Hematopoietic multipotent progenitor cell treated with erythropoietin and hydrocortisone succinate and interleukin-3 and kit ligand, for 17 days (in vitro differentiated cells): ENCODE data around the gene C2orf92.
A peak's percentile ranks its signal among the peaks of the same experiment; 100 is the strongest.
"Not testable (repeated sequence)": the region's sequence is repeated elsewhere in the genome, so short reads cannot be mapped to it uniquely, and the experiment has no call there.

ENCODE experiments used
- DNase-seq: peaks from one replicate; pipeline ENCODE4 v3.0.0-alpha.2; 2015; ENCODE audit warnings: low spot score

The C2orf92 gene

DNA sequence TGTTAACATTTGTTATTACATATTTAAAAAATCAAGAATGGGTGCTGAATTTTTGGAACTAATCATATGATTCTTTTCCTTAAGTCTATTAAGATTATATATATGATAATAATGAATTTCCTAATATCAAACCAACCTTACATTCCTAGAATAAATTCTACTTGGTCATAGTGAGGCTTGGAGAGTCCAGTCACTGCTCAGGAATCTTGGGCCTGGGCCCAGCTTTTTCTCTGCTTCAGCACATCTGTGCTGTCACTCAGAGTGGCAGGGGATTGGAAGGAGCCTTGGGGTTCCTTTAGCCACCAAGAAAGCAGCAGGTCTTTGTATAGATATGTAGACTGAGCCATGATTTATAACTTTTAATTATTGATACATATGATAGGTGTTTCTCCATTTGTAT, 24.0 kb downstream of the C2orf92 start:
- DNase-seq: no peak

DNA sequence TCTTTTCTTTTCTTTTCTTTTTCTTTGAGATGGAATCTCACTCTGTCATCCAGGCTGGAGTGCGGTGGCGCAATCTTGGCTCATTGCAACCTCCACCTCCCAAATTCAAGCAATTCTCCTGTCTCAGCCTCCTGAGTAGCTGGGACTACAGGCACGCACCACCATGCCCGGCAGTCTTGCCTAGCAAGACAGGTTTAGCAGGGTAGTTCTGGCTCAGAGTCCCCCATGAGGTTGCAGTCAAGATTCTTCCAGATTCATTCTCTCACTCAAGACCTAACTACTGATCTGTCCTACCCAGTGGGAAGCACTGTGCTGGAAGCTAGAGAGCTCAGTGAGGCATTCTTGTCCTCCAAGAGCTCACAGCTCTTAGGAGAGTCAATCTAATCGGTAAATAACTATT, 26.2 kb downstream of the C2orf92 start:
- no peak for DNase-seq

DNA sequence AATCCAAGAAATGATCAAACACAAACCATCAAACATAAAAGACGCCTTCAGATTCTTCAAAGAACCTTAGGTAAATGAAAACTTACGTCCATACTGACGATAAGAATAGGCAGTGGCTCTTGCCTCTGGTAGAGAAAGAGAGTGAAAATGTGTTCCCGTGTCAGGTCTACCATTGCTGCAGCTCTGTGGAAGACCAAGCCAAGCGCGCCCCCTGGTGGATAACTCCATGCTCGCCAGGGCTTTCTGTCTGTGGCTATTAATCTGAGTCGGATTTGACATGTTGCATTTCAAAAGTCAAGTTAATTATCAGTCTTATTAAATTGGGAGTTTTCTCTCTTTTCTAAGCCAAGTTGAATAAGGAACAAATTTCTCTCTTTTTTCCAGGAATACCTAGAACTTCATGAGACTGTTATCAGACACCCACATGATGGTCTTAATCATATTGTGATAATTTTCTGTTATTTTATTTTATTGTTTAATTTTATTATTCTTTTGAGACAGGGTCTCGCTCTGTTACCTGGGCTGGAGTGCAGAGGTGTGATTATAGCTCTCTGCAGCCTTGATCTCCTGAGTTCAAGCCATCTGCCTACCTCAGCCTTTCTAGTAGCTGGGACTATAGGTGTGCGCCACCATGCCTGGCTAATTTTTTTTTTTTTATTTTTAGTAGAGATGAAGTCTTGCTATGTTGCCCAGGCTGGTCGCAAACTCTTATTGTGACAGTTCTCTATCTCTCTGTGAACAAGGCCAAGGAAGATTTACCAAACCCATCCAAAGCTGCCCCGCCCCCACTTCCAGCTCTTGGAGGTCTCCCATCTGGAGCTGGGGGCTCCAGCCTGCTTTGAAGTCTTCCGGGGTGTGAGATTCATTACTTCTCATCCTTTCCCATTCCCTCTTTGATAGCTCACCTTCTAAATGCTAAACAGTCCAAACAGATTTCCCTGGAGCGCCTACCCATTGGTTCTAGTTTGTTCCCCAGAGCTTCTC, 28.0 kb downstream of the C2orf92 start:
- peak; percentile 87 for DNase-seq

DNA sequence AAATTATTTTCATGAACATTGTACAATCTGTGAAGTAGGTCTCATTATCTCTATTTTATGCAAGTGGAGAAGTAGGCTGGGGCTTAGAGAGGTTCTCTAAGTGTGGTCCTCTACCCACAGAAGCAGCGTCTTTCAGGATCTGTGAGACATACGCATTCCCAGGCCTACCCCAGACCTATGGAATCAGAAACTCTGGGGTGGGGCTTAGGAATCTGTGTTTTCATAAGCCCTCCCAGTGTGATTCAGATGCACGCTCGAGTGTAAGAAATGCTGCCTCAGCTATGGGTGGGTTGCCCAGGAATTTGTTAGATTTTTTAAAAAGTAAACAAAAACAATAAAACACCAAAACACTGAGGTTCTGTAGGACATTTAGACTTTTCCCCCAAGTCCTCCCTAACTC, 29.0 kb downstream of the C2orf92 start:
- no peak for DNase-seq

DNA sequence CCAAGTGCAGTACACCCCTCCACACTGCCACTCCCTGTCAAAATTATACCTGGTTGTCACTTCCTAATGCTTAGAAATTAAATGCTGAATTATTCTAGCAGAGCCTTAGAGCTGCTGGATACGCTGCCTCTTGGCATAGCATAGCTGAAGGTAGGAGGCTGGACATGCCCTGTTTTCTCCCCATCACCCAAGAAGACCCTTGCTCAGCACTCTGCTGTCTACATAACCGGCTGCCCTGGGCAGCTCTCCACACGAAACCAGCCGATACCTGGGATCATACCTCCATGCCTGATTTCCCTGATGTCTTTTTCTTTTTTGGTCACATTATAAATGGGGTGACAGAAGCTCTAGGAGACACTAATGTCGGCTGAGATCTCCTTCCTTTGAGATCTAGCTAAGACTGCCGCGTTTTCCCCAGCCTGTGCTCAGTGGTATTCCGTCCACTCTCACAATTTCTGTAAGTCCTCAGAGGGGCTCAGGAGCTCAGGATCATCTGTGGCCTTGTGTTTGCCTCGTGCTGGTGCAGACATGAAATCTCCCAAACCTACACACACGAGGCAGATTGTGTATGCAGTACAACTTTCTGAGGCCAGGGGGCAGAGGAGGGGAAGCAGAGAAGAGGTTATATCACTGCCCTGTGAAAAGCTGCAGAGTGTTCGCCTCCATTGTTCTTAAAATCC, 30.4 kb downstream of the C2orf92 start:
- no peak for DNase-seq

DNA sequence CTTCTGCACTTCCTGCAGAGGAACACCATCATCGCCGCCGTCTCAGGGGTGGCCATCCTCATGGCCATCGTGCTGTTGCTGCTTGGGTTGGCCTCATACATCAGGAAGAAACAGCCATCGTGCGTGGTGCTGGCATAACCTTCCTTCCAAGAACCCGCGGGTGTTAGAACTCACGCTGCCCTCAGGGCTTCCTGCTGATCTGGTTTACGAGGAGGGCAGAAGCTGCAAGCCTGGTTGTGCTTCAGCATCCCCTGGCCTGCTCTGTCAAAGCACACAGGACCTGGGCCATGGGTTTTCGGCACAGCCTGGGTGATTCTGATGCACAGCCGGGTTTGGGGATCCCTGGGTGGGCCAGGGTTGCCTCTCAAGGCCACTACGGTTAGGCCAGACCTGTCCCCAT, 31.7 kb downstream of the C2orf92 start:
- no peak for DNase-seq

DNA sequence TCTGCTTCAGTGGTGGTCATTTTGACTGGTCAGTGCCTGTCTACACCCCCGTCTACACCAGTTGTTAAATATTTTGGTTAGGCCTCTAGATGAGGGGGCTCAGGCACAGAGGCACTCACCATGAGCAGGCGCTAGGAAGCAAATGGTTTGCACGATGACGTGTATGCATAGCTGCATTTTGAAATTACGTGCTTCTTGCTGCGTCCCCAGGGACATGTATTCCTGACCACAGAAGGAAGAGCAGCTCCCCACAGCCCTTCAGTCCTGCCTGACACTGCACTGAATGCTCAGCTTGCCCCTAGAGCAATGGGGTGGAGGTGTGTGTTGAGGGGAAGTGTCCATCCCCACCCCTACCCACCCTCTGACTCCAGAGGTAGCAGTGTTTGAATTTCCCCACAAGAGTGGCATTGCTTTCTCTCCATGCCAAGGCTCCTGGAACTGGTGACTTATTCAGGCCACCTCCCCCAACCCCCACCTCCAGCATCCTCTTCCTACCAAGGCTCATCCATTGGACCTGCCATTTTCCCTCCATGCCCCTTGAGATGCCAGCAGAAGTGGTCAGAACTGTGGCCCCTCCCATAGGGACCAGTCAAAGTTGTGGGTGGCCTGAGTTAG, 32.4 kb downstream of the C2orf92 start:
- DNase-seq: no peak

DNA sequence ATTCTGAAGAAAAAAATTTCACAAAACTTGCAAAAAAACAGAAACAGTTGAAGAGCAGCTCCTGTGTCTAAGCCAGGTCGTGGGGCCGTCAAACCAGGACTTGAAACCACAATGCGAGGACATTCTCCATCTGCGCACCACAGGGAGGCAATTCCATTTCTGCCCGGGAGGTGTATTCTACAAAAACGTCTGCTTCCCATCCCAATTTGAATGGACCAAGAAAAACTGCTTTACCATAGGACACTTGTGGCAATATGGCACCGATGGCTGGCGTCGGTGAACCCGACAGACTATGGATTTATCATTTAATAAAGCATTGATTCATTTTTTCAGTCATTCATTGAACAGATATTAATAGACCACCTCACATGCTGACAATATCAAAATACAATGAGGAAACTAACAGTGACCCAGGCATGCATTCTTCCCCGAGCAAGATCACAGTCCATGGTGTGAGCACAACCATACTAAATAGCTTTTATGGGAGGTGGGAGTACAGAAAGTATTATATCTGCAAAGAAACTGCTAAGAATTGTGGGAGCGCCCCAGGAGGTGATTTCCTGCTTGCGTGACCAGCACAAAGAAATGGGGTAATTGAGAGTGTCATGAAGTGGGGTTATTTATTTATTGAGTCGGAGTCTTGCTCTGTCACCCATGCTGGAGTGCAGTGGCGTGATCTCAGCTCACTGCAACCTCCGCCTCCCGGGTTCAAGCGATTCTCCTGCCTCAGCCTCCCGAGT, 33.4 kb downstream of the C2orf92 start:
- DNase-seq: no peak

DNA sequence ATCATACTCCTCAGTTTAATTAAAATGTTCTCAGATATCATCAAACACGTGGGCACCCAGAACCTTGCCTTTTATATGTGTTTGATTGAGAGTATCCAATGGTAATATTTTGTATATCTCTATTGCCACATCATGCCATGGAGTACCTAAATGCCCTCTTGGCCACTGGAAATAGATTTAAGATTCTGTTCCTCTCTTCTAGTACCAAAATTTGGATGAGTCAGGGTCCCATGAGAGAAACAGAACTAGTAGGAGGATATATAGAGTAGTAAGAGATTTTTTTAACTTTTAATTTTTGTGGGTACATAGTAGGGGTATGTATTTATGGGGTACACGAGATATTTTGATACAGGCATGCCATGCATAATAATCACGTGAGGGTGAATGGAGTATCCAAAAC, 34.2 kb downstream of the C2orf92 start:
- DNase-seq: no peak

DNA sequence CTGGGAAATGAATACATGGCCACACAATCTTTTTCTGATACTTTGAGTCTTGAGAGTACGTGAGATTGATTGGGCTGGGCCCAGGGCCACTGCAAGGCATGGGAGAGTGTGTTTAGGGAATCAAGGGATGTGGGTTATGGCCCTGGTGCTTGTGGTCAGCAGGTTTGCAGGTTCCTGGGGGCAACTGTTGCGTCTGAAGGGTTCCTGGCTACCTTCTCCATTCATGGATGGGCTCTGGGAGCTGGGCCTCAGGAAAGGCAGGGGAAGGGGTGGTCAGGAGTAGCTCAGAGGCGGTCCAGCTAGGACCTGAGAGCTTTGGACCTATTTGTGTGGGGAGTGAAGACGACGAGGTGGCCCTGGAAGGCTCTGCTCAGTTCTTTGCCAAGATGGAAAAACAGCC, 35.5 kb downstream of the C2orf92 start:
- DNase-seq: no peak

DNA sequence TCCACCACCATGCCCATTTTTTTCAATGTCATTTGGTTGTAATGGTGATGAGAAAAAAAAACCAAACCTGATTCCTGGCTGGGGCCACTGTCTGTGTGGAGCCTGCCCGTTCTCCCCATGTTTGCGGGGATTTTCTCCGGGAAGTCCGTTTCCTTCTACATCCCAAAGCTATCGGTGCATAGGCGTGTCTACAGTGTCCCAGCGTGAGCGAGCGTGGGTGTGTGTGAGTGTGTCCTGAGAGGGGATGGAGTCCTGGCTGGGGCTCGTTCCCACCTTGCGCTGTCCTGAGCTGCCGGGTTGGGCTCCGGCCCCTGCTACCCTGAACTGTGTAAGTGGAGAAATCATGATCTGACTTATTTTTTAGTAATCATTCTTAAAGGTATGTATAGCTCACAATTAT, 36.6 kb downstream of the C2orf92 start:
- DNase-seq: no peak

DNA sequence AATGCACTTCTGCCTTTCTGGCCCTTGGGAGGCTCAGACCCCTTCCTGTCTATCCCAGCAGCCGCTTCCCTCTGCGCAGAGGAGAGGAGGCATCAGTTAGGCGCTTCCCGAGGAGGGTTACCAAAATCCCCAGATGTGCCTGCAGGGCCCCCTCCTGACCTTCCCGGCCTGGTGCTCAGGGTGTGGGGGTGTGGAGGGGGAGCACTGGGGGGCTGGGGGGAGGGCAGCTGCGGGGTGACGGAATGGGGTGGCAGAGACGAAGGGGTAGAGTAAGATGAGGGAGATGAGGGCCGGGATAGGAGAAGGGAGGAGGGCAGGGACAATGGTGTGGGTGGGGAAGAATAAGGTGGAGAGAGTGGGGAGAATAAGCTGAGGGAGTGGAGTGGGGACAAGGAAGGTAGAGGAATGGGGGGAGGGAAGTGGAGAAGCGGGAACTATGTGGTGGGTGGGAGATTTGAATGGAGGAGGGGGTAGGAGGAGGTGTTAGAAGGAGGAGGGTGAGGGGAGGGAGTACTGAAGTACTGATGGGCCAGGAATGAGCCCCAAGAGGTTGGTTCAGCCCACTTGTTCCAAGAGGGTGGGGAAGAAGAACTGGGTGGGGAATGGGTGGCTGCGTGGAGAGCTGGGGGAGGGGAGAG, 37.3 kb downstream of the C2orf92 start:
- no peak for DNase-seq

DNA sequence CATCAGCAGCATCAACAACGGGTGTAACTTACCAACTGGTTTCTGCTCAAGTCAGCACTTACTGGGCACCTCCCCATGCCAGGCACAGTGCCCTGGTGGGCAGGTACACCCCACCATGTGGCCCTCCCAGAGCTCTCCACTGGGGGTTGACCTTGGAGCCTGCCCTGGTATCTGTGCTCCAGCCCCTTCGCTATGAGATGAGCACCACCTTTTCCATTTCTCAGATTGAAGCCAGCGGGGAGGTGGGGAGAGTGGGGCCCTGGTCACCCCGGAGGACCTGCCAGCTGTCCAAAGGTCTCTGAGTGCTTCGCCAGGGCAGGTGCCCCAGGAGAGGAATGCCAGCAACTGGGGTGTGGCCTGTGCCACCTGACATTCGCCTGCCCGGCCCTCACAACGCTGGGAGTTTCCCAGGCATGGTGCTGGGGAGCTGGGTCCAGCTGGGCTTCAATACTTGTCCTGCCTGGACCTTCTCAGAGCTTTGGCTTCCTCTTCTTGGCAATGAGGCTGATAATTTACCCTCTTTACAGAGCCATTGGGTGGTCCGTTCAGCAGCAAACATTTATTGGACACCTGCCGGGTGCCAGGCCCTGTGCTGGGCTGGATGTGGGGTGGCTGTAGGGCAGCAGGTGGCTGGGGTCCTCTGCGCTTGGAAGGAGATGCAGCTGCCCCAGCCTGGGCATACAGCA, 38.0 kb downstream of the C2orf92 start:
- DNase-seq: no peak

DNA sequence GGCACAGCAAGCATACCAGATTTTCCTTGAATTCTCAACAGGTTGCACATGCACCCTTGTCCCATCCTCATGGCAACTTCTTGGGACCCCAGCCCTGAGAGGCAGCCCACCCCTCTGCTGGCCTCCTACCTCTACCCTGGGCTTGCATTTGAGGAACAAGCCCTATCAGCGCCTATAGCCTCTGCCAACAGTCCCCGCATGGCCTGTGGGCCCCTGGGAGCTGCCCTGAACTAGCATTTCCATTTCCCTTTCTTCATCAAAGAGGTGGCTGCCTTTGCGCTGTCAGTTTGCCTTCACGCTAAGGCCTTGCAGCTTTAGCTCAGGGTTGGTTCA, 38.5 kb downstream of the C2orf92 start:
- no peak for DNase-seq

DNA sequence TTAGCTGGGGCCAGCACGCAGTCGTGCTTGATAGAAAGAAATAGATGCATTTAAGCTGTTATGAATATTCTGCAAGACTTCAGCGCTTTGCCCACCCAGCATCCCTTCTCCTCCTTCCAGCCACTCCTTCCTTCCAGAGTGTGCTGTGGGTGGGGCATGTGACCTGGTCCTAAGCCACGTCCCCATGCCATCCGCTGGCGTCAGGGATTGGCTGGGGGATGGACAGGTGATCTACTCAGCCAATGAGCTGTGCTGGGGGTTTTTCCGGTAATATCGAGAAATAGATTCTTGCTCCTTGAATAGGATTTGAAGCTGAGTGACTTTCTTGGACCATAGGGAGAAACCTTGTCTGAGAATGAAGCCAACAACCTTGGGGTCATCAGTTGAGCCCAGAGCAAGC, 39.1 kb downstream of the C2orf92 start:
- no peak for DNase-seq

DNA sequence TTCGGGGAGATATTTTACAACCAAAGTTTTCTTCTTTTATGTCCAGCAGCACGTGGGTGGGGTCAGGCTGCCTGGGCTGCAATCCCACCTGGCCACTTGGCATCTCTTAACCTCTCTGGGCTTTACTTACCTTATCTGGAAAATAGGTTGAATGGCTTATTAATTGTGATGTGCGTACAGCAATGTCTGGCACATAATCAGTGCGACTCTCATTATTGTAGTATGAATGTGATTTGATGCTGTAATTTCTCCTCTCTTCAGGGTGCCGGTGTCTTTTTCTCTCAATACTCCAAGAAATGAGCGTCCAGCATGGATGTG, 41.8 kb downstream of the C2orf92 start:
- DNase-seq: no peak

DNA sequence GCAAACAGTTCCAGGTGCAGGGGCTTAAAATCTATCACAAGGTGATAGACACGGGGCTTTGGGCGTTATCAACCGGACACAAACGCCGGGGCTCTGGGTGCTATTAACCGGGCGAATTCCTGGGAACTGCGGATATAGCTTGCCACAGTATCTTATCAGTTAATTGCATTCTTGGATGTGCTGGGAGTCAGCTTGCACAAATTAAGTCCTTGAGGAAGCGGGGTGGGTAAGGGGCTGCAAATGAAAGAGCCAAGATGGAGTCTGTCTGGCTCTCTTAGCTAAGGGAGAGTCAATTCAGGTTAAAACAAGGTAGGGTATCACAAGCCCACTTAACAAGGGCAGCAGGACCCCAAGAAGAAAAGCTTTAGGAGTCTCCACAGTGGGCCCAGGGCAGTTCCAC, 42.7 kb downstream of the C2orf92 start:
- DNase-seq: not testable (repeated sequence)

DNA sequence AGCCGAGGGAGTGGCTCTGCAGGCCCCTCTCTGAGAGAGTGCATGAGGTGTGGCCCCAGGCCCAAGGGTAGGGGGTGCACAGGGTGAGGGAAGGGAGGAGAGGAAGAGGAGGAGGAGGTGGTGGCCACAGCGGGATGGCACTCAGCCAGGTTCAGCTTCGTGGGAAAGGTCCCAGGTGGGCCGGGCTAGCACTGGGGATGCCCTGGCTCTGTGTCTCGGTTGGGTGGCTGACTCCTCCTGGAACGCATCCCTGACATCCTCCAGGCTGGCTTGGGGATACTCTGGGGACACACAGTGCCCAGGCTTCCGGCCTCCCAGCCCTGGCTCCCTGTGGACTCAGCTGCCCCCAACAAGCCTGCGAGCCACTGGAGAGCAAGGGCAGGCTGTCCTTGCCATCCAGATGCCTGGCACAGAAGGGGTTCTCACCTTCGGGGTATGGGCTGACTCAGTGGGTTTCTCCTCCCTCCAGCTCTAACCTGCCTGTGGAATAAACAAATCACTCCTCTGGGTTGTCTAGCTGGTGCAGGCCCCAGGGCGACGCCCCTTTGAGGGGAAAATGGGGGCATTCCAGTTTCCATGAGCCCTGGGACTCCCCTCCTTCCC, 43.3 kb downstream of the C2orf92 start:
- DNase-seq: no peak

DNA sequence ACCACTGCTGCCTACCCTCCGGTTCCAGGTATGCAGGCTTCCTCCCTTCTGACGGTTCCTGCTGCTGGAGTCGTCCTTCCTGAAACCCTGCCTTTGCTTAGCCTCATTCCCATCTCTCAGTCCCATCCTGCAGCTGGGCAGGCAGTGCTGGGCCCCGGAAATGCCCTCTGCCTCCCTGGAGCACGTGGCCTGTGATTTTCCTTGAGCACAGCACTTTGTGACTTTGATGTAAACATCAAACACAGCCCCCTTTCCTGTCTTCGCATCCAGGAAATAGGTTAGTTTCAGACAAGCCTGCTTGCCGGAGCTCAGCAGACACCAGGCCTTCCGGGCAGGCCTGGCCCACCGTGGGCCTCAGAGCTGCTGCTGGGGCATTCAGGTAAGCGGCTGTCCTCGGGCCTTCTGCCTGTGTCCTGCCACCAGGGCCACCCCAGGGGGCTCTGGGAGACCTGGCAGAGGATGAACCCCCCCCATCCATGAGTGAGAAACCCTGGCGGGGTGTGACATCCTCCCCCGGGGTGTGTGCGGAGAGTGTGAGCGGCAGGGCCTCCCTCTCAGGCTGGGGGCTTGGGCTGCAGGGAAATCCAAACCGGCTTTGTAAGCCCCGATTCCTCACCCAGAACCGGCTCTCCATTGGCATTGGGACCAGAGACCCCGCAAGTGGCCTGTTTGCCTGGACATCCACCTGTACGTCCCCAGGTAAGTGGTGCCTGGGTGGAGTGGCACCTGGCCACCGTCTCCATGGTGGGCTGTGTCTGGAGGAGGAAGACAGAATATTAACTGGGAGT, 44.0 kb downstream of the C2orf92 start, which contains the start of gene ZAP70:
ZAP70 (plus strand) TSS at position 281 of the 788 bp plus-strand sequence. CDS start 10,461 bp downstream, outside the sequence.
- DNase-seq: no peak
